ENCODE data around the gene TMTC3.
"Not testable (repeated sequence)": the region's sequence is repeated elsewhere in the genome, so short reads cannot be mapped to it uniquely, and the experiment has no call there.

The TMTC3 gene

DNA sequence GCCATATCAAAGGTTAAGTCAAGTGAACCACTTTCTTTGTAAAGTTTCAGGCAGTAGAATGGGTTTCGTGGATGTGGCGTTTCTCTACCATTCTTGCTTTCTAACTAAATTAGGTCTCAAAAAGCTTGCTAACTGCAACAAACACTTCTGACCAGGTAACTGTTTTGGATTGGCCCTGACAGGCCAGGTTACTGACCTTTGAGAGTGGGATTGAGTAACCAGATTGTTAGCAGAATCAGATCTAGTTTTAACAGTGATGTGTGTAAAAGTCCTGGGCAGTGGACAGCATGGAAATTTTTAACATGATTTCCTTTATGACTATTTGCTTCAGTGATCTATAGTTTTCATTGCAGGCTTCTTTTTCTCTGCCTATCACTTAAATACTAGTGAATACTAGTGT lies 57.9 kb downstream of the TMTC3 start:
- DNase-seq: no peak
- TF ChIP-seq, protein P1, sequence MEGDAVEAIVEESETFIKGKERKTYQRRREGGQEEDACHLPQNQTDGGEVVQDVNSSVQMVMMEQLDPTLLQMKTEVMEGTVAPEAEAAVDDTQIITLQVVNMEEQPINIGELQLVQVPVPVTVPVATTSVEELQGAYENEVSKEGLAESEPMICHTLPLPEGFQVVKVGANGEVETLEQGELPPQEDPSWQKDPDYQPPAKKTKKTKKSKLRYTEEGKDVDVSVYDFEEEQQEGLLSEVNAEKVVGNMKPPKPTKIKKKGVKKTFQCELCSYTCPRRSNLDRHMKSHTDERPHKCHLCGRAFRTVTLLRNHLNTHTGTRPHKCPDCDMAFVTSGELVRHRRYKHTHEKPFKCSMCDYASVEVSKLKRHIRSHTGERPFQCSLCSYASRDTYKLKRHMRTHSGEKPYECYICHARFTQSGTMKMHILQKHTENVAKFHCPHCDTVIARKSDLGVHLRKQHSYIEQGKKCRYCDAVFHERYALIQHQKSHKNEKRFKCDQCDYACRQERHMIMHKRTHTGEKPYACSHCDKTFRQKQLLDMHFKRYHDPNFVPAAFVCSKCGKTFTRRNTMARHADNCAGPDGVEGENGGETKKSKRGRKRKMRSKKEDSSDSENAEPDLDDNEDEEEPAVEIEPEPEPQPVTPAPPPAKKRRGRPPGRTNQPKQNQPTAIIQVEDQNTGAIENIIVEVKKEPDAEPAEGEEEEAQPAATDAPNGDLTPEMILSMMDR (IDR thresholded peaks at IDR 0.05): no peak
- Mint-ChIP-seq H3K27me3 (ENCODE audit: low read depth, poor library complexity) (no peaks in the 10 kb centered on the region), H3K27ac (no peak overlapping the region), H3K36me3 (ENCODE audit: low read depth) (peaks cover 10% of the 10 kb centered on the region), H3K4me1 (no peaks in the 10 kb centered on the region), H3K9me3 (peaks cover 9% of the 10 kb centered on the region), H3K4me3 (no peak overlapping the region)

DNA sequence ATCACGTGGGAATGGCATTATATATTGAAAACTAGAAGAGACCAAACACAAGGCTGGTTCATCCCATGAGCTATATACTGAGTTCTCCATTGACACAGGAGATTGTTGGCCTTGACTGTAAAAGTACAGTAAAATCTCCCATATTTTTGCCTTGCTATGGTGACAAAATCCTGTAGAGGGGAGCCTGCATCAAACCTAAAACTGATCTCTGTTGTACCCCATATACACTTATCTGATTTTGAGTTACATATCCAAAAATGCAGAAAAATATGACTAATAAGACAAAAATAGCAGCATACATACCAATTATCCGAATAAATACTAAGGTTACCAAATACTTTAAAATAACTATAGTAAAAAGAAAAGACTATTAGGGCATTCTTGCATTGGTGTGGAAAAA lies 60.4 kb downstream of the TMTC3 start:
- Mint-ChIP-seq H3K9me3 (peaks cover 23% of the 10 kb centered on the region), H3K36me3 (ENCODE audit: low read depth) (no peaks in the 10 kb centered on the region), H3K27ac (no peak overlapping the region), H3K27me3 (ENCODE audit: low read depth, poor library complexity) (peaks cover 8% of the 10 kb centered on the region), H3K4me3 (no peak overlapping the region), H3K4me1 (no peaks in the 10 kb centered on the region)
- no peak for DNase-seq
- TF ChIP-seq, protein P1 (IDR thresholded peaks at IDR 0.05): no peak

DNA sequence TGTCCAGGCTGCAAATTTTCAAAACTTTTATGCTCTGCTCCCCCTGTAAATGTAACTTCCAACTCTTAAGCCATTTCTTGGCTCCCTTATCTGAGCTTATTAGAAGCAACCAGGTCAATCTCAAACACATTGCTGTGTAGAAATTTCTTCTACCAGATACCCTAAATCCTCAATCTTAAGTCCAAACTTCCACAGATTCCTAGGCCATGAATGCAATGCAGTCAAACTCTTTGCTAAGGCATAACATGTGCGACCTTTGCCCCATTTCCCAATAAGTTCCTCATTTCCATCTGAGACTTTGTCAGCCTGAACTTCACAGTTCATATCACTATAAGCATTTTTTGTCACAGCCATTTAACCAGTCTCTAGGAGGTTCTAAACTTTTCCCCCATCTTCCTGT lies 64.5 kb downstream of the TMTC3 start:
- Mint-ChIP-seq H3K27ac (no peak overlapping the region), H3K36me3 (ENCODE audit: low read depth) (no peaks in the 10 kb centered on the region), H3K4me1 (no peaks in the 10 kb centered on the region), H3K4me3 (no peak overlapping the region), H3K27me3 (ENCODE audit: low read depth, poor library complexity) (peaks cover 8% of the 10 kb centered on the region), H3K9me3 (peaks cover 43% of the 10 kb centered on the region)
- no peak for DNase-seq
- TF ChIP-seq, protein P1 (IDR thresholded peaks at IDR 0.05): no peak

DNA sequence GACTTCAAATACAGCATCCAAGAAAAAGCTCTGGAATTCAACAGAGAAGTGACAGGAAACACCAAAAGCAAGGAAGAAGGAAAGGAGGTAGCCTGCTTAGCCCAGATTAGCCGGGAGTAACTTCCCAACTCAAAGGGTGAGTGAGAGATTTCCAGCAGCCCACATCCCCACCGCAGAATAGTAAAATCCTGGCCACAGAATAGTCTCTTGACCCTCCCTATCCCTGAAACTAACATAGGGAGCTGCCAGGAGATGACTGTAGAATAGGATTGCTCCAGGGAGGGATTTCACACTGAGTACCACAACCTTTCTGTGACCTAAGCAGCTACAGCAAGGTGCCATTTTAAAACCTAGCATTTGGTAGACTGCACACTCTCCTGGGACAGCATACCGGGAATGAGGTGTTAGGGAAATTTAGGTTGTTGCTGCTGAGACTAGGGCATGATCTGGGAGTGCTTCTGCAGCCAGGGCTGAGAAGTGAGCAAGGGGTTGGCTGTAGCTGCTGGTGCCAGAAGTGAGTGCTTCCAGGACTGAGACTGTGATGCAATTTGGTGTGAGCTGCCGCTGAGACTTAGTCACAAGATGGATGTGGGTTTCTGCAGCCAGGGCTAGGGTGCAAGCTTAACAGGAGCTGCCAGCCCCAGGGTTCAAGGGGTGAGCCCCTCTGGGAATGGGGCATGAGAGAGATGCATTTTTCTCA lies 66.0 kb downstream of the TMTC3 start:
- Mint-ChIP-seq H3K36me3 (ENCODE audit: low read depth) (no peaks in the 10 kb centered on the region), H3K9me3 (peaks cover 55% of the 10 kb centered on the region), H3K27ac (no peak overlapping the region), H3K27me3 (ENCODE audit: low read depth, poor library complexity) (peaks cover 8% of the 10 kb centered on the region), H3K4me1 (no peaks in the 10 kb centered on the region), H3K4me3 (no peak overlapping the region)
- TF ChIP-seq, protein P1 (IDR thresholded peaks at IDR 0.05): no peak
- no peak for DNase-seq

DNA sequence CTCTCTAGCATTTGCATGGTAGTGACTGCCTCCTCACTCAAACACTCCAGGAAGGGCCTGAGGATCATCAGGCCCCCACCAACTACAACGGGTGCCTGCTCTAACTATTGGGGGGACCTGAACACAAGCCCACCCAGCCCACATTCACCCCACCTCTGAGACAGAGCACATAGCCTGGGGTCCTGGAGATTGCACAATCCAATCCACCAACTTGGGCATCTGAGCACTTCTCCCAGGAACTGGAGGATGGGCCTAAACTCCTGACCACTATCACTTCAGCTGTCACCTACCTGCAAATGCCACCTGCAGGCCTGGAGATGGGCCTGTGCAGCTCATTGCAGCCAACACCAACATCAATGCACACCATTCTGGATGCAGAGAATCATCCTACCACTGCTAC lies 66.6 kb downstream of the TMTC3 start:
- Mint-ChIP-seq H3K36me3 (ENCODE audit: low read depth) (no peaks in the 10 kb centered on the region), H3K27ac (no peak overlapping the region), H3K4me1 (no peaks in the 10 kb centered on the region), H3K4me3 (no peak overlapping the region), H3K9me3 (peaks cover 61% of the 10 kb centered on the region), H3K27me3 (ENCODE audit: low read depth, poor library complexity) (peaks cover 8% of the 10 kb centered on the region)
- no peak for DNase-seq
- TF ChIP-seq, protein P1 (IDR thresholded peaks at IDR 0.05): no peak

DNA sequence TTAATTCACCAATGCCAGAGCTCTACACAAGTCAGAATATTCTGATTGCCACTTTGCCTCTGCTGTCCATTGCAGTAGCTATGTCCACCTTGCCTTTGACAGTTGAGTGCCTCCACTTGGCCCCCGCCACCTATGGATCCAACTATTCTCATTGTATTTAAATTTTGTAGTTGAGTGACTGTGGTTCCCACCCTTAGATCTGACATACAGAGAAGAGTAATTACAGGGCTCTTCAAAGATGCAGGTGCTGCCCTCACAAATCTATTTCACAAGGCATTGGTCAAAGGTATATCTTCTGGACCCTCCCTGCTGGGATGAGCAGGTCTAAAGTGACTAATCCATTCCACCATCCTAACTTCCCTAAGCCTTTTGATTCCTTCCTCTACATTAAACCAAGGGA lies 68.2 kb downstream of the TMTC3 start:
- not testable (repeated sequence) for H3K4me1 Mint-ChIP-seq; H3K4me3 Mint-ChIP-seq; DNase-seq; H3K27me3 Mint-ChIP-seq (ENCODE audit: low read depth, poor library complexity); H3K27ac Mint-ChIP-seq; H3K36me3 Mint-ChIP-seq (ENCODE audit: low read depth)
- H3K9me3 Mint-ChIP-seq: peaks cover 55% of the 10 kb centered on the region

All from nephron progenitor cell (in vitro differentiated cells).